Activated CD8-positive, alpha-beta memory T cell treated with anti-CD3 and anti-CD28 coated beads for 48 hours (primary cell): ENCODE data around the gene HOXC4.
"Not testable (repeated sequence)": the region's sequence is repeated elsewhere in the genome, so short reads cannot be mapped to it uniquely, and the experiment has no call there.

Experiments
- DNase-seq, 3 experiments: peaks; one replicate each; pipeline ENCODE4 v3.0.0-alpha.2; 2020; ENCODE audit warnings: low read depth in 2 of 3, low spot score in 2 of 3

Gene HOXC4

GRCh38 chr12:54039417-54040147 lies 14.1 kb upstream of the HOXC4 start:
- no peak for DNase-seq

- no peak for DNase-seq
Observed at GRCh38 chr12:54040148-54040494, 13.5 kb upstream of the HOXC4 start.

- DNase-seq: no peak
Observed at GRCh38 chr12:54040648-54041047, 13.0 kb upstream of the HOXC4 start.

GRCh38 chr12:54041097-54041690 lies 12.4 kb upstream of the HOXC4 start:
- DNase-seq: no peak

GRCh38 chr12:54042033-54042432 lies 11.6 kb upstream of the HOXC4 start:
- DNase-seq: not testable (repeated sequence)

- DNase-seq: no peak
Observed at GRCh38 chr12:54042970-54043853, 10.4 kb upstream of the HOXC4 start.

GRCh38 chr12:54044425-54045103 lies 9.1 kb upstream of the HOXC4 start:
- no peak for DNase-seq

GRCh38 chr12:54045401-54045800 lies 8.2 kb upstream of the HOXC4 start:
- DNase-seq: no peak

- no peak for DNase-seq
Observed at GRCh38 chr12:54045868-54046521, 7.6 kb upstream of the HOXC4 start.

GRCh38 chr12:54046809-54047159 lies 6.9 kb upstream of the HOXC4 start:
- no peak for DNase-seq

GRCh38 chr12:54047160-54047963 lies 6.3 kb upstream of the HOXC4 start:
- no peak for DNase-seq

GRCh38 chr12:54047964-54048303 lies 5.7 kb upstream of the HOXC4 start:
- DNase-seq: no peak

GRCh38 chr12:54048406-54049093 lies 5.1 kb upstream of the HOXC4 start:
- DNase-seq: no peak

- no peak for DNase-seq
Observed at GRCh38 chr12:54049108-54049507, 4.5 kb upstream of the HOXC4 start.

- DNase-seq: no peak
Observed at GRCh38 chr12:54050482-54050810, 3.2 kb upstream of the HOXC4 start.

- no peak for DNase-seq
Observed at GRCh38 chr12:54051026-54051842, 2.4 kb upstream of the HOXC4 start.

- DNase-seq: no peak
Observed at GRCh38 chr12:54051874-54052437, 1.7 kb upstream of the HOXC4 start.

GRCh38 chr12:54052438-54053002 lies 1.1 kb upstream of the HOXC4 start:
- no peak for DNase-seq
